PC-3 (cell line): ENCODE results near the gene TDRD15. TPM values are rescaled to one million over a fixed set of nuclear protein-coding genes. Genes with fewer than 3 reads are reported as not detected.

Experiments
- ATAC-seq: fragments of 200-7000 bp; cut with Tn5 transposase; 2 replicates; pipeline ENCODE4 v1.9.1; 2020; ENCODE audit warnings: mild to moderate bottlenecking, moderate library complexity
- BruUV-seq: library from RNA; stranded (reverse); fragments of 400-500 nt; replicated peaks from 2 replicates; lab custom pipeline; 2021; lab: Mats Ljungman, UMichigan
- CTCF ChIA-PET: fragments of 300-600 bp; sonication (Branson Sonifier 250); formaldehyde crosslinking; loops from one replicate; lab custom pipeline; 2022; ENCODE audit warnings: antibody characterized with exemption; lab: Charles Lee
- POLR2A ChIA-PET: fragments of 300-600 bp; sonication (Branson Sonifier 250); formaldehyde crosslinking; loops from one replicate; lab custom pipeline; 2022; ENCODE audit warnings: antibody characterized with exemption; ENCODE audit not compliant: unreplicated experiment; lab: Charles Lee
- DNase-seq: peaks from one replicate; pipeline ENCODE4 v3.0.0-alpha.2; 2015
- H2AFZ ChIP-seq: fragments of 300-600 bp; sonication (generic); 2 replicates; pipeline ENCODE4 v1.6.0; 2016; ENCODE audit warnings: antibody characterized with exemption, low read length
- H3F3A ChIP-seq: fragments of 300-600 bp; sonication (generic); one replicate; pipeline ENCODE4 v1.6.0; 2017; ENCODE audit warnings: antibody characterized with exemption, low read length, control low read depth, mild to moderate bottlenecking; ENCODE audit not compliant: unreplicated experiment
- H3K27ac ChIP-seq: fragments of 300-600 bp; sonication (generic); 2 replicates; pipeline ENCODE4 v1.5.1; 2016; ENCODE audit warnings: mild to moderate bottlenecking, low read length
- H3K27me3 ChIP-seq: fragments of 300-600 bp; sonication (generic); 2 replicates; pipeline ENCODE4 v1.6.1; 2016; ENCODE audit warnings: low read length, mixed read lengths
- H3K36me3 ChIP-seq: fragments of 300-600 bp; sonication (generic); 2 replicates; pipeline ENCODE4 v1.6.1; 2016; ENCODE audit warnings: low read depth, mixed run types, low read length, mixed read lengths
- H3K4me1 ChIP-seq: fragments of 300-600 bp; sonication (generic); 2 replicates; pipeline ENCODE4 v1.5.1; 2016; ENCODE audit warnings: low read length; ENCODE audit not compliant: insufficient read depth
- H3K4me2 ChIP-seq: fragments of 300-600 bp; sonication (generic); 2 replicates; pipeline ENCODE4 v1.6.0; 2016; ENCODE audit warnings: low read length
- H3K4me3 ChIP-seq: fragments of 300-600 bp; sonication (generic); 2 replicates; pipeline ENCODE4 v1.5.1; 2016; ENCODE audit warnings: mild to moderate bottlenecking, low read length, mixed read lengths
- H3K79me2 ChIP-seq: fragments of 300-600 bp; sonication (generic); 2 replicates; pipeline ENCODE4 v1.6.1; 2017; ENCODE audit warnings: low read length, mixed read lengths
- H3K9ac ChIP-seq: fragments of 300-600 bp; sonication (generic); 2 replicates; pipeline ENCODE4 v1.6.0; 2016; ENCODE audit warnings: mild to moderate bottlenecking, low read length
- H3K9me2 ChIP-seq: fragments of 300-600 bp; sonication (generic); replicated peaks from 2 replicates; pipeline ENCODE4 v1.6.1; 2016; ENCODE audit warnings: mixed run types, low read length, mixed read lengths
- H3K9me3 ChIP-seq: fragments of 300-600 bp; sonication (generic); 2 replicates; pipeline ENCODE4 v1.6.1; 2016; ENCODE audit warnings: low read length, mixed read lengths
- H4K20me1 ChIP-seq: fragments of 300-600 bp; sonication (generic); 2 replicates; pipeline ENCODE4 v1.6.1; 2016; ENCODE audit warnings: low read length, mixed read lengths
- CTCF ChIP-seq: fragments of 300-600 bp; sonication (generic); conservative IDR thresholded peaks from 2 replicates; pipeline ENCODE4 v1.5.1; 2017; ENCODE audit warnings: antibody characterized with exemption, low read depth, mild to moderate bottlenecking, low read length
- EZH2 ChIP-seq: fragments of 300-600 bp; sonication (generic); IDR thresholded peaks from one replicate; pipeline ENCODE4 v1.6.1; 2017; ENCODE audit warnings: antibody characterized with exemption, mild to moderate bottlenecking, low read length; ENCODE audit not compliant: unreplicated experiment
- EZH2phosphoT487 ChIP-seq: fragments of 300-600 bp; sonication (generic); IDR thresholded peaks from 2 replicates; pipeline ENCODE4 v1.6.1; 2018; ENCODE audit warnings: mild to moderate bottlenecking, antibody characterized with exemption, low read length, borderline replicate concordance
- intact Hi-C: fragments of 100-400 bp; cut with micrococcal nuclease; formaldehyde crosslinking; loops from 2 replicates; pipeline ENCODE4 v1.9.0; 2023
- total RNA-seq: library from RNA; depleted of rRNA; stranded (reverse); fragments of >200 nt; gene quantifications from 2 replicates; pipeline ENCODE4 v1.2.3, GENCODE V29; 2014

The TDRD15 gene
- total RNA-seq, 1 experiment from 2014 or later, result not detected

GRCh38 chr2:21083482-21083881 is 40.3 kb upstream of the TDRD15 start:
- TF ChIP-seq EZH2, result no peak
- TF ChIP-seq CTCF, result no peak
- no peak for TF ChIP-seq EZH2phosphoT487
- H3K4me2 ChIP-seq, result no peak overlapping the region
- H3K9me2 ChIP-seq, result no peaks in the 10 kb centered on the region
- H3K4me1 ChIP-seq, result no peaks in the 10 kb centered on the region
- no peaks in the 10 kb centered on the region for H4K20me1 ChIP-seq
- H3K36me3 ChIP-seq, result no peaks in the 10 kb centered on the region
- ChIA-PET CTCF (no interaction called here), POLR2A (no interaction called here)
- no peak overlapping the region for H3K9ac ChIP-seq
- no peaks in the 10 kb centered on the region for H3K79me2 ChIP-seq
- H3F3A ChIP-seq, result no peaks in the 10 kb centered on the region
- no peak overlapping the region for H3K4me3 ChIP-seq
- no peak overlapping the region for H3K27ac ChIP-seq
- DNase-seq (no peak), ATAC-seq (no peak)
- no peaks in the 10 kb centered on the region for H3K27me3 ChIP-seq
- no peaks in the 10 kb centered on the region for H3K9me3 ChIP-seq
- H2AFZ ChIP-seq, result no peak overlapping the region
- BruUV-seq, result no TSS peak
- intact Hi-C loops, result no loop called here

- no peaks in the 10 kb centered on the region for H3K4me1 ChIP-seq
- no peaks in the 10 kb centered on the region for H3K9me3 ChIP-seq
- H3K4me2 ChIP-seq, result no peak overlapping the region
- H3K4me3 ChIP-seq, result no peak overlapping the region
- no peaks in the 10 kb centered on the region for H3K36me3 ChIP-seq
- H3K27ac ChIP-seq, result no peak overlapping the region
- TF ChIP-seq EZH2phosphoT487, result no peak
- TF ChIP-seq EZH2, result no peak
- no peak for TF ChIP-seq CTCF
- H3K9me2 ChIP-seq, result no peaks in the 10 kb centered on the region
- H3K9ac ChIP-seq, result no peak overlapping the region
- H3F3A ChIP-seq, result no peaks in the 10 kb centered on the region
- ChIA-PET CTCF (no interaction called here), POLR2A (no interaction called here)
- H3K27me3 ChIP-seq, result no peaks in the 10 kb centered on the region
- no peaks in the 10 kb centered on the region for H3K79me2 ChIP-seq
- no TSS peak for BruUV-seq
- DNase-seq, result no peak
- intact Hi-C loops, result no loop called here
- no peak for ATAC-seq
- no peaks in the 10 kb centered on the region for H4K20me1 ChIP-seq
- no peak overlapping the region for H2AFZ ChIP-seq
Observed at GRCh38 chr2:21084401-21084800, 39.4 kb upstream of the TDRD15 start.

- no peaks in the 10 kb centered on the region for H3K9me2 ChIP-seq
- intact Hi-C loops, result no loop called here
- BruUV-seq, result no TSS peak
- no peaks in the 10 kb centered on the region for H3F3A ChIP-seq
- no peak overlapping the region for H3K4me2 ChIP-seq
- H3K36me3 ChIP-seq, result no peaks in the 10 kb centered on the region
- no peak overlapping the region for H2AFZ ChIP-seq
- CTCF ChIA-PET, result no interaction called here
- no peak for DNase-seq
- TF ChIP-seq CTCF (no peak), EZH2phosphoT487 (no peak), EZH2 (no peak)
- H3K27me3 ChIP-seq, result no peaks in the 10 kb centered on the region
- H3K27ac ChIP-seq, result no peak overlapping the region
- H3K9me3 ChIP-seq, result no peaks in the 10 kb centered on the region
- no peaks in the 10 kb centered on the region for H3K4me1 ChIP-seq
- H3K4me3 ChIP-seq, result no peak overlapping the region
- H4K20me1 ChIP-seq, result no peaks in the 10 kb centered on the region
- no peak overlapping the region for H3K9ac ChIP-seq
- POLR2A ChIA-PET, result no interaction called here
- ATAC-seq, result no peak
- H3K79me2 ChIP-seq, result no peaks in the 10 kb centered on the region
Observed at GRCh38 chr2:21092308-21092869, 31.4 kb upstream of the TDRD15 start.
